Neural cell (in vitro differentiated cells): Measurements from ENCODE around the gene SLC38A9. TPM values are rescaled to one million over a fixed set of nuclear protein-coding genes. Genes with fewer than 3 reads are reported as not detected.

Source experiments
- H2AFZ ChIP-seq: fragments of 200-600, 300-800 bp; sonication (generic), shearing (Covaris generic); 2 replicates; pipeline ENCODE4 v1.6.0; 2014; ENCODE audit warnings: low read depth, mild to moderate bottlenecking, antibody characterized with exemption, low read length, moderate library complexity
- H3F3A ChIP-seq: fragments of 200-600 bp; shearing (Covaris generic); 2 replicates; pipeline ENCODE4 v1.6.1; 2016; ENCODE audit warnings: mild to moderate bottlenecking, moderate library complexity, mixed read lengths, antibody characterized with exemption, low read length; ENCODE audit not compliant: insufficient read depth, poor library complexity, severe bottlenecking
- H3K27ac ChIP-seq: fragments of 200-600, 300-800 bp; sonication (generic), shearing (Covaris generic); 2 replicates; pipeline ENCODE4 v1.5.1; 2014; ENCODE audit warnings: mild to moderate bottlenecking, low read length, moderate library complexity
- H3K27me3 ChIP-seq: fragments of 300-800, 200-600 bp; sonication (generic), shearing (Covaris generic); 2 replicates; pipeline ENCODE4 v1.6.0; 2014; ENCODE audit warnings: mild to moderate bottlenecking, low read depth, low read length, moderate library complexity; ENCODE audit not compliant: insufficient read depth
- H3K36me3 ChIP-seq: fragments of 300-800, 200-600 bp; sonication (generic), shearing (Covaris generic); 2 replicates; pipeline ENCODE4 v1.5.1; 2014; ENCODE audit warnings: mild to moderate bottlenecking, antibody characterized with exemption, low read length, moderate library complexity; ENCODE audit not compliant: insufficient read depth
- H3K4me2 ChIP-seq: fragments of 300-800, 200-600 bp; sonication (generic), shearing (Covaris generic); 2 replicates; pipeline ENCODE4 v1.6.0; 2014; ENCODE audit warnings: mild to moderate bottlenecking, low read length
- H3K4me3 ChIP-seq: fragments of 300-800, 200-600 bp; sonication (generic), shearing (Covaris generic); 2 replicates; pipeline ENCODE4 v1.5.1; 2014; ENCODE audit warnings: mild to moderate bottlenecking, low read length, moderate library complexity
- H3K79me2 ChIP-seq: fragments of 200-600 bp; shearing (Covaris generic); replicated peaks from 2 replicates; pipeline ENCODE4 v1.6.0; 2014; ENCODE audit warnings: mild to moderate bottlenecking, low read length, moderate library complexity; ENCODE audit not compliant: insufficient read depth
- H3K9ac ChIP-seq: fragments of 300-800, 200-600 bp; sonication (generic), shearing (Covaris generic); 2 replicates; pipeline ENCODE4 v1.6.1; 2016; ENCODE audit warnings: mild to moderate bottlenecking, low read length, mixed read lengths
- H3K9me2 ChIP-seq: fragments of 200-600 bp; shearing (Covaris generic); 2 replicates; pipeline ENCODE4 v1.6.1; 2016; ENCODE audit warnings: mild to moderate bottlenecking, low read length, mixed read lengths; ENCODE audit not compliant: insufficient read depth
- H3K9me3 ChIP-seq: fragments of 200-600, 300-800 bp; sonication (generic), shearing (Covaris generic); 2 replicates; pipeline ENCODE4 v1.6.1; 2016; ENCODE audit warnings: mild to moderate bottlenecking, mixed run types, low read length, moderate library complexity, mixed read lengths
- H4K20me1 ChIP-seq: fragments of 200-600 bp; shearing (Covaris generic); 2 replicates; pipeline ENCODE4 v1.6.1; 2016; ENCODE audit warnings: mild to moderate bottlenecking, mixed run types; ENCODE audit not compliant: insufficient read depth
- CTCF ChIP-seq: fragments of 450-650 bp; IDR thresholded peaks from 2 replicates; pipeline ENCODE4 v1.5.1; 2014; ENCODE audit warnings: antibody characterized with exemption, mild to moderate bottlenecking, moderate library complexity; ENCODE audit not compliant: poor library complexity, severe bottlenecking
- EP300 ChIP-seq: fragments of 450-650 bp; conservative IDR thresholded peaks from 2 replicates; pipeline ENCODE4 v1.6.1; 2014; ENCODE audit warnings: antibody characterized with exemption, mild to moderate bottlenecking, moderate library complexity; ENCODE audit not compliant: poor library complexity, severe bottlenecking
- EZH2 ChIP-seq: fragments of 200-600, 300-800 bp; shearing (Covaris generic), sonication (generic); IDR thresholded peaks from 2 replicates; pipeline ENCODE4 v1.6.1; 2014; ENCODE audit warnings: antibody characterized with exemption, low read length, borderline replicate concordance, mild to moderate bottlenecking; ENCODE audit not compliant: insufficient read depth, poor library complexity, severe bottlenecking
- MXI1 ChIP-seq: fragments of 450-650 bp; conservative IDR thresholded peaks from 2 replicates; pipeline ENCODE4 v1.6.1; 2014; ENCODE audit warnings: antibody characterized with exemption, mild to moderate bottlenecking; ENCODE audit not compliant: poor library complexity, severe bottlenecking
- POLR2AphosphoS5 ChIP-seq: IDR thresholded peaks from 2 replicates; pipeline ENCODE4 v1.6.1; 2012
- RAD21 ChIP-seq: fragments of 450-650 bp; conservative IDR thresholded peaks from 2 replicates; pipeline ENCODE4 v1.6.1; 2014; ENCODE audit warnings: antibody characterized with exemption, mild to moderate bottlenecking, moderate library complexity
- REST ChIP-seq: IDR thresholded peaks from 2 replicates; pipeline ENCODE4 v1.6.1; 2012; ENCODE audit warnings: borderline replicate concordance
- SMC3 ChIP-seq: fragments of 450-650 bp; conservative IDR thresholded peaks from 2 replicates; pipeline ENCODE4 v1.6.1; 2014; ENCODE audit warnings: antibody characterized with exemption, mild to moderate bottlenecking, moderate library complexity; ENCODE audit not compliant: poor library complexity
- TAF1 ChIP-seq: IDR thresholded peaks from 2 replicates; pipeline ENCODE4 v1.6.1; 2012; ENCODE audit warnings: low read depth
- polyA plus RNA-seq: library from polyadenylated mRNA; depleted of rRNA; stranded (reverse); fragments of >200 nt; gene quantifications from 2 replicates; pipeline ENCODE4 v1.2.3, GENCODE V29; 2014

Gene SLC38A9
- polyA plus RNA-seq, 1 donor from 2014 or later, result 44.5 TPM

DNA sequence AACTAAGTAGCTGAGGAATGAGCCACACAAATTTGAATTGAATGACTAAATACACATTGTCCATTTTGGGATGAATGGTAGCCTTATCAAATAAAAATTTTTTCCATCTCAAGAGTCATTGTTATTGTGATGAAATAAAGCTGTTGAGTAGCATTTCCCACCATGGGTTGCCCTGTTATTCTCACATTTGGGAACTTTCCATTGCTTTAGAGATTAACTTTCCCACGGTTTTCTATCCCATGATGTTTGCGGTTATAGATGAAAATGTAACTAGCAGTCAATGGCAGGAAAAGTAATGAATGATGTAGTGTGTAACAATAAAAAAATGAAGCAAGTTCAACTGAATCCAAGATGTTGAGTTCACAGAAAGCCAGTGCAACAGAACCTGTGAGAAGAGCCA is 117.5 kb downstream of the SLC38A9 start:
- no peaks in the 10 kb centered on the region for H3K79me2 ChIP-seq
- no peak overlapping the region for H3K27ac ChIP-seq
- H3K4me3 ChIP-seq, result no peak overlapping the region
- no peaks in the 10 kb centered on the region for H3F3A ChIP-seq
- no peaks in the 10 kb centered on the region for H3K9me2 ChIP-seq
- no peaks in the 10 kb centered on the region for H4K20me1 ChIP-seq
- TF ChIP-seq SMC3, result no peak
- TF ChIP-seq REST, result no peak
- no peak for TF ChIP-seq MXI1
- no peak for TF ChIP-seq EZH2
- TF ChIP-seq TAF1, result no peak
- TF ChIP-seq EP300, result no peak
- no peak for TF ChIP-seq POLR2AphosphoS5
- no peak for TF ChIP-seq CTCF
- TF ChIP-seq RAD21, result no peak
- H2AFZ ChIP-seq, result no peak overlapping the region
- H3K27me3 ChIP-seq, result no peaks in the 10 kb centered on the region
- H3K36me3 ChIP-seq, result no peaks in the 10 kb centered on the region
- H3K9me3 ChIP-seq, result no peaks in the 10 kb centered on the region
- no peak overlapping the region for H3K4me2 ChIP-seq
- no peak overlapping the region for H3K9ac ChIP-seq

DNA sequence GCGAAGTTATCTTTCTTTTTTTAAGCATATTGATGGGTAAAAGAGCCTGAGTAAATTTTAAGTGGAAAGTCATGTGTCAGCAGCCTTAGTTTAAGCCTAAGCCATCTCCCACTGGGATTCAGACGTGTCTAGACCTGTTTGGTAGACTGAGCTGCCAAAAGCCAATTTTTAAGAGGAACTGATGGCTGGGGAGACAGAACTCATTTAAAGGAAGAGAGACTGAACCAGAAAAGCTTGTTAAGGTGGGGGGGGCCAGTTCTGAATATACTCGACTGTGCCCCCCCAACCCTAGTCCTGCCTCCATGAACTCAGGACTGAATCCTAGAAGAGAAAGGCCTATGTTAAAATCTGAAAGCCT is 119.0 kb downstream of the SLC38A9 start:
- TF ChIP-seq POLR2AphosphoS5, result no peak
- no peak for TF ChIP-seq SMC3
- no peak for TF ChIP-seq EZH2
- TF ChIP-seq REST, result no peak
- no peak for TF ChIP-seq TAF1
- no peak for TF ChIP-seq MXI1
- no peak for TF ChIP-seq EP300
- no peak for TF ChIP-seq RAD21
- no peak for TF ChIP-seq CTCF

More for the DNA sequence above, 119.0 kb downstream of the SLC38A9 start:
- Histone ChIP-seq H3K9me2 (no peaks in the 10 kb centered on the region), H4K20me1 (no peaks in the 10 kb centered on the region), H3K4me2 (no peak overlapping the region), H3K27me3 (no peaks in the 10 kb centered on the region), H3K4me3 (no peak overlapping the region), H3K9ac (no peak overlapping the region), H3K27ac (no peak overlapping the region), H2AFZ (no peak overlapping the region), H3K36me3 (no peaks in the 10 kb centered on the region), H3K9me3 (no peaks in the 10 kb centered on the region), H3K79me2 (no peaks in the 10 kb centered on the region), H3F3A (no peaks in the 10 kb centered on the region)
